Measurements from ENCODE around the gene C1QTNF7. TPM values are rescaled to one million over a fixed set of nuclear protein-coding genes. Genes with fewer than 3 reads are reported as not detected.

C1QTNF7 gene
- total RNA-seq, 1 donor from 2014 or later: 4.1 TPM

- peaks cover 9% of the 10 kb centered on the region for H3K9me3 Mint-ChIP-seq
- no peak overlapping the region for H3K27ac Mint-ChIP-seq
Measured at GRCh38 chr4:15434676-15435075, 6.8 kb downstream of the C1QTNF7 start.

DNA sequence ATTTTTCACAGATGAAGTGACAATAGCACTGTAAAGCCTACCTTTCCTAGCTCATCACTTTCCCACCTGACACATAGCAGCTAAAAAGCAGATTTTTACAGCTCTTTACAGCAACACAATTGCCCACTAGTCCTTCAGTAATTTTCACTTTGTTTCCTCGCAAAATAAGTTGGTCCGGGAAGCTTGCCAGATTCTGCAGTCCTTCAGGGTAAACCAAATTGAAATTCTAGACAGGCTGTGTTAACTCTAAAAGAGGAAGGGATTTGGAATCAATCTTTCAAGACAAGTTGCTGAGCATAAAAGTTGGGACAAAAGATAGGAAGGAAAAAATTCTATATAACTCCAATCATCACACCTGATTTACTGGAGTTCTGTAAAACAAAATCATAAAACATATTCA lies 8.7 kb downstream of the C1QTNF7 start:
- Mint-ChIP-seq H3K36me3 (no peaks in the 10 kb centered on the region), H3K4me1 (peaks cover 24% of the 10 kb centered on the region), H3K27me3 (ENCODE audit: low read depth) (no peaks in the 10 kb centered on the region), H3K27ac (no peak overlapping the region), H3K9me3 (peaks cover 5% of the 10 kb centered on the region), H3K4me3 (no peak overlapping the region)
- TF ChIP-seq, protein P1, sequence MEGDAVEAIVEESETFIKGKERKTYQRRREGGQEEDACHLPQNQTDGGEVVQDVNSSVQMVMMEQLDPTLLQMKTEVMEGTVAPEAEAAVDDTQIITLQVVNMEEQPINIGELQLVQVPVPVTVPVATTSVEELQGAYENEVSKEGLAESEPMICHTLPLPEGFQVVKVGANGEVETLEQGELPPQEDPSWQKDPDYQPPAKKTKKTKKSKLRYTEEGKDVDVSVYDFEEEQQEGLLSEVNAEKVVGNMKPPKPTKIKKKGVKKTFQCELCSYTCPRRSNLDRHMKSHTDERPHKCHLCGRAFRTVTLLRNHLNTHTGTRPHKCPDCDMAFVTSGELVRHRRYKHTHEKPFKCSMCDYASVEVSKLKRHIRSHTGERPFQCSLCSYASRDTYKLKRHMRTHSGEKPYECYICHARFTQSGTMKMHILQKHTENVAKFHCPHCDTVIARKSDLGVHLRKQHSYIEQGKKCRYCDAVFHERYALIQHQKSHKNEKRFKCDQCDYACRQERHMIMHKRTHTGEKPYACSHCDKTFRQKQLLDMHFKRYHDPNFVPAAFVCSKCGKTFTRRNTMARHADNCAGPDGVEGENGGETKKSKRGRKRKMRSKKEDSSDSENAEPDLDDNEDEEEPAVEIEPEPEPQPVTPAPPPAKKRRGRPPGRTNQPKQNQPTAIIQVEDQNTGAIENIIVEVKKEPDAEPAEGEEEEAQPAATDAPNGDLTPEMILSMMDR (IDR thresholded peaks at IDR 0.05; ENCODE audit: unreplicated experiment): no peak
- peak in 1 of 2 experiments; percentile 48 for DNase-seq (ENCODE audit: low spot score in 2 of 2, unreplicated experiment in 2 of 2)

More at GRCh38 chr4:15434676-15435075, 6.8 kb downstream of the C1QTNF7 start:
- no peak for DNase-seq (ENCODE audit: low spot score in 2 of 2, unreplicated experiment in 2 of 2)
- Mint-ChIP-seq H3K36me3 (no peaks in the 10 kb centered on the region), H3K27me3 (ENCODE audit: low read depth) (no peaks in the 10 kb centered on the region), H3K4me3 (no peak overlapping the region), H3K4me1 (peaks cover 24% of the 10 kb centered on the region)
- TF ChIP-seq, protein P1 (IDR thresholded peaks at IDR 0.05; ENCODE audit: unreplicated experiment): no peak

DNA sequence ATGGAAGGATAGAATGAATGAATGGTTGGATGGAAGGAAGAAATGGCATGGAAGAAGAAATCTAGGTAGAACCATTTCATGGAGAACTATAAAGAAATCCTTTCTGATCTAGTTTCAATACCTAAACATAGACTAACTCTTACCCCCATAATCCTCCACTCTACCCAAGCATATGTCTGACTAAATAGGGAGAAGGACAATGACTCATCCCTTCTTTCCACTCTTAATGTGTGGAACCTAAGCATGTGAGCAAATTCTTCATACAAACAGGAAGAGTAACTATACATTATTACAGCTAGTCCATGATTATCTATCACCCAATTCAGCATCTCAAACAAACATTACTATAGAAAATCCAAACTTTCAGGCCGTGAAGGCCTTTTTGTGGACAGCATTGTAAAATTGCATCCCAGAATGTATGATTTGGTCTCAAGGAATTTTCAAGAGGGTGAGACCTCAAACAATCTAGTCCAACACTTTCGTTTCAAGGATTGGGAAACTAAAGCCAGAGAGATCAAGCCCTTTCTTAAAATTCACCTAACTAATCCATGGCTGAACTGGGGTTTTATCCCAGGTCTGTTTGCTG lies 11.2 kb downstream of the C1QTNF7 start:
- Mint-ChIP-seq H3K4me3 (no peak overlapping the region), H3K27ac (no peak overlapping the region), H3K27me3 (ENCODE audit: low read depth) (no peaks in the 10 kb centered on the region), H3K36me3 (peaks cover 6% of the 10 kb centered on the region), H3K9me3 (peaks cover 7% of the 10 kb centered on the region), H3K4me1 (peaks cover 29% of the 10 kb centered on the region)
- DNase-seq (ENCODE audit: low spot score in 2 of 2, unreplicated experiment in 2 of 2): no peak
- TF ChIP-seq, protein P1 (IDR thresholded peaks at IDR 0.05; ENCODE audit: unreplicated experiment): no peak

DNA sequence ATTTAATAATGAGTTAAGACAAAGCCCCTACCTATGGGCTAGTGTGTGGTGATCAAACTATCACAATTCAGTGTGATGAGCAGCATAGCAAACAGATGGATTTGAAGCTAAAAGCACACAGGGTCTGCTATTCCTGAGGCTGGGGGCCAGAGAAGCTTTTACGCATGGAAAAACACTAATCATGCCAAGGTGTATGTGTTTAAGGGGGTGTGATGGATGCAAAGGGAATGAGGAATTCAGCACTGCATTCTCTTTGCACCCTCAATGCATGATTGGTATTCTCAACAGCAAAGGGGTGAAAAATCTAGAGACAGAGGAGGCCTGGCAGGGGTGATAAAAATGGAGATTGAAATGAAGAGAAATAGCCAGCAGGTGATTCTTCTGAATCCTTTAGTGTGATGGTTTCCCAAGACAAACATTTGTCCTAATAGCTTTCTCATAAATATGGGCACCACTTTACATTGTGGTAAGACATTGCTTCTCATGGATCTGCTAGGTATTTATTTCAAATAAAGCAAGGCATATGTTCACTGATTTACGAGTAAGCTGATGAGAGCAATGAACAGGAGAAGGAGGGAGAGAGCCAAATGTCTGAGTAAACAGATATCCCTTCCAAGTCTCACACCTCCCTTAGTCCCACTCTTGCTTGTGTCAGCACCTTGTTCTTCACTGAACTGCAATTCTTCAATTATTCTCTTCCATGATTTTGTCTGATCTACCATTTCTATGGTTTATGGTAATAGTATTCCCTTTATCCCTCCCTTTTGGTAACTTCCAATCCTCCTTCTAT lies 15.7 kb downstream of the C1QTNF7 start:
- H3K27me3 Mint-ChIP-seq (ENCODE audit: low read depth): no peaks in the 10 kb centered on the region
- H3K36me3 Mint-ChIP-seq: peaks cover 9% of the 10 kb centered on the region
- H3K27ac Mint-ChIP-seq: no peak overlapping the region
- TF ChIP-seq, protein P1 (IDR thresholded peaks at IDR 0.05; ENCODE audit: unreplicated experiment): no peak
- H3K4me1 Mint-ChIP-seq: peaks cover 18% of the 10 kb centered on the region
- no peak for DNase-seq (ENCODE audit: low spot score in 2 of 2, unreplicated experiment in 2 of 2)
- H3K9me3 Mint-ChIP-seq: peaks cover 16% of the 10 kb centered on the region
- no peak overlapping the region for H3K4me3 Mint-ChIP-seq

- TF ChIP-seq, protein P1 (IDR thresholded peaks at IDR 0.05; ENCODE audit: unreplicated experiment): no peak
- peaks cover 9% of the 10 kb centered on the region for H3K36me3 Mint-ChIP-seq
- no peak overlapping the region for H3K4me3 Mint-ChIP-seq
- DNase-seq (ENCODE audit: low spot score in 2 of 2, unreplicated experiment in 2 of 2): no peak
- H3K4me1 Mint-ChIP-seq: peaks cover 18% of the 10 kb centered on the region
- H3K27me3 Mint-ChIP-seq (ENCODE audit: low read depth): no peaks in the 10 kb centered on the region
- H3K9me3 Mint-ChIP-seq: peaks cover 16% of the 10 kb centered on the region
- H3K27ac Mint-ChIP-seq: no peak overlapping the region
Measured at GRCh38 chr4:15444276-15444675, 16.4 kb downstream of the C1QTNF7 start.

All from mesothelial cell of epicardium (in vitro differentiated cells).